Gastrocnemius medialis (tissue), 4 donors: ENCODE results near the gene CCSER2.

Experiments used
- CTCF ChIP-seq, 5 experiments: fragments of 450-650 bp in 3 of 5; fragments of 200-600 bp in 2 of 5; sonication (generic) in 2 of 5; IDR thresholded peaks in 4 of 5; conservative IDR thresholded peaks in 1 of 5; 1 replicate in 4 of 5; 2 replicates in 1 of 5; pipeline ENCODE4 v1.5.1; 2016 to 2019; ENCODE audit warnings: antibody characterized with exemption in 5 of 5, mild to moderate bottlenecking in 3 of 5, moderate library complexity in 3 of 5
- POLR2A ChIP-seq, 2 donors: fragments of 450-650 bp; IDR thresholded peaks; one replicate each; pipeline ENCODE4 v1.6.1; 2017; ENCODE audit warnings: antibody characterized with exemption in 2 of 2, mild to moderate bottlenecking in 2 of 2, moderate library complexity in 2 of 2

DNA sequence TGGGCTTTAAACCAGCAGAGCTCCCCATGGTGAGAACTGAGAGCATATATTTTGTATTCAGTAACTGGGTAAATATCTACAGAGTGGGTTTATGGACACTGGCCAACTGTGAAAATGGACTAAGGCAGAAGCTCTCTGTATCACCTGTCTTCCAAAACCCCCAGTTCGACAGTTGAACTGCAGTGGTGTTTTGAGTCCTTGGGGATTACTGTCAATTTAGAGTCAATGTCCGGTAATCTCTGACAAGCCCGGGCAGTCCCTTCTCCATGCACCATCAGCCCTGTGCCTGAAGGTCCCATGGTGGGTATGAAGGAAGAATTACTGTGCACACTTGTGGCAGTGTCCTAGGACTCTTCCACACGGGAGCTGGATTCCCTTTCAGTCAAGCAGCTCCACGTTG is 235.0 kb downstream of the CCSER2 start:
- TF ChIP-seq POLR2A (IDR thresholded peaks at IDR 0.05) (no peak), CTCF (IDR thresholded peaks at IDR 0.05 in 4 of 5, conservative IDR thresholded peaks at IDR 0.05 in 1 of 5) (no peak)
